Cardiac fibroblast (primary cell): ENCODE measurements around the gene CEP70.
"Not testable (repeated sequence)": the region's sequence is repeated elsewhere in the genome, so short reads cannot be mapped to it uniquely, and the experiment has no call there.

Source experiments
- DNase-seq, 2 donors: peaks; one replicate each; pipeline versions ENCODE4 v3.0.0 to v3.0.0-alpha.2; 2010; ENCODE audit warnings: low read depth in 2 of 2
- H3K4me3 ChIP-seq, 2 donors: replicated peaks in 1 of 2; 1 replicate in 1 of 2; 2 replicates in 1 of 2; pipeline ENCODE4 v1.5.1; 2011; ENCODE audit warnings: low read depth in 2 of 2, low read length in 2 of 2, mild to moderate bottlenecking in 2 of 2, moderate library complexity in 1 of 2
- CTCF ChIP-seq: IDR thresholded peaks from one replicate; pipeline ENCODE4 v1.5.1; 2011; ENCODE audit warnings: low read depth, mild to moderate bottlenecking, low read length, inconsistent platforms

The CEP70 gene

DNA sequence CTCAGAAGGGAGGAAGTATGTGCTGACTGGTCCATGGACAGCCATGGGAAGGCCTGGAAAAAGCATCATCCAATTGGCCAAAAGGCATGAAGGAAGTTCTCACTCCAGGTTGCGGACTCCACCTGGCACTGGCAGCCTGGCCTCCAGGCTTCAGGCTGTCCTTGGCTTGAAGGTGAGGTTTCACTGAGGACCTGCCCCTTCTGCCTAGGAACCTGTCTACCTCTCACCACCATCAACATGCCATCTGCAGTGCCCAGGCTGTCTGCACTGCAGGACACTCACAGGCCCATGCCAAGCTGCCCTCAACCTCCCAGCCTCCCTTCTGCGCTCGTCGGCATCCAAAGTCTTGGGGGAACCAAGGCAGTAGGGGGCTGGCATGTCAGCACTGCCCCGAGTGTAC is 51.1 kb downstream of the CEP70 start:
- no peak for TF ChIP-seq CTCF
- H3K4me3 ChIP-seq = no peak overlapping the region
- DNase-seq = no peak

DNA sequence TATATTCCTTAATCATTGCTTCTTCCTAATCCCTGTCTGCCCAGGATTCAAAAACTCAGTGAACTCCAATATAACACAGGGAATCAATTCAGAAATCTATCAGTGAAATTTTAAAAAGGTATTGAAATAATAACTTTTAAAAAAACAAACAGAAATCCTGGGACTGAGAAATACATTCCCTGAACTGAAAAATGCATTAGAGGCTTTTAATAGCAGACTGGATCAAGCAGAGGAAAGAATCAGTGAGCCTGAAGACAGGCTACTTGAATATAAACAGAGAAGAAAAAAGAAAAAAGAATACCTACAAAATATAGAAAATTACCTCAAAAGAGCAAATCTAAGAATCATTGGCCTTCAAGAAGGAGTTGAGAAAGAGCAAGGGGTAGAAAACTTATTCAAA is 54.7 kb downstream of the CEP70 start:
- no peak for TF ChIP-seq CTCF
- no peak overlapping the region for H3K4me3 ChIP-seq
- no peak for DNase-seq

DNA sequence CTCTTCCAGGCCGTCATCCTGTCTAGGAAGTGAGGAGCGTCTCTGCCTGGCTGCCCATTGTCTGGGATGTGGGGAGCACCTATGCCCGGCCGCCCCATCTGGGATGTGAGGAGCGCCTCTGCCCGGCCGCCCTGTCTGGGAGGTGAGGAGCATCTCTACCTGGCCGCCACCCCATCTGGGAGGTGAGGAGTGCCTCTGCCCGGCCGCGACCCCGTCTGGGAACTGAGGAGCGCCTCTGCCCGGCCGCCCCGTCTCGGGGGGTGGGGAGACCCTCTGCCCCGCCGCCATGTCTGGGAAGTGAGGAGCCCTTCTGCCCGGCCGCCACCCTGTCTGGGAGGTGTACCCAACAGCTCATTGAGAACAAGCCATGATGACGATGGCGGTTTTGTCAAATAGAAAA is 72.6 kb downstream of the CEP70 start:
- not testable (repeated sequence) for H3K4me3 ChIP-seq, DNase-seq

DNA sequence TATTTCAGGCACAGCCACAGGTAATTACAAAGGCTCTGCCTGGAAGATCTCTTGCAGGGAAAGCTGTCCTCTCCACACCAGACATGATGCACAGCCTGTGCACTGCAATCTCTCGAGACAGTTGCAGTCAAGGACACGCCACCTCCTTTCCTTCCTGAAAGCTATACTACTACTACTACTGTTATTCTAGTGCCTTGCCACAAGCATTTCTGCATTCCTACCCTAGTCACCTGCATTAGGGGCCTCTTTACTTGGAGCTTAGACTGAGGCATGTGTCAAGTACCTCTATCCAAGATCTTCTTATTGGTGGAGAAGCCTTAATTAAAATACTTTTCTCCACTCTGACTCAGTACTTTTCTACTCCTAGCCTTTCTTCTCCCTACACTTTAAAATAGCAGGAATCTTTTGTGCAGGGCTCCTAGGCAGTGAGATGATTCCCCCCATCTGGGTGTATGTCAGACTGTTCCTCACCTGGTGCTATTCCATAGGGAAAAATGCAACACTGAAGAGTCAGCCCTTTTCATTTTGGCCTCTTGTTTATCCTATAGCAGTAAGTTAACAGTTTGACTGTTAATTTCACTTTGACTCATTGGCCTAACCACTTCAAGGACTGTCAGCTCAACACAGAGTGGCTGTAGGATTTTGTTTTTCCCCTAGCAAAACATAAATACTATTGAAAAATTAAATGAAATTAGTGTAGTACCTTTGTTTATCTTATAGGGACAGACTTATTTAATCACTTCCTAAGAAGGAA is 80.8 kb downstream of the CEP70 start:
- no peak overlapping the region for H3K4me3 ChIP-seq
- no peak for TF ChIP-seq CTCF
- no peak for DNase-seq

GRCh38 chr3:138511945-138512344 is 82.1 kb downstream of the CEP70 start:
- TF ChIP-seq CTCF = no peak
- no peak for DNase-seq
- H3K4me3 ChIP-seq = no peak overlapping the region

DNA sequence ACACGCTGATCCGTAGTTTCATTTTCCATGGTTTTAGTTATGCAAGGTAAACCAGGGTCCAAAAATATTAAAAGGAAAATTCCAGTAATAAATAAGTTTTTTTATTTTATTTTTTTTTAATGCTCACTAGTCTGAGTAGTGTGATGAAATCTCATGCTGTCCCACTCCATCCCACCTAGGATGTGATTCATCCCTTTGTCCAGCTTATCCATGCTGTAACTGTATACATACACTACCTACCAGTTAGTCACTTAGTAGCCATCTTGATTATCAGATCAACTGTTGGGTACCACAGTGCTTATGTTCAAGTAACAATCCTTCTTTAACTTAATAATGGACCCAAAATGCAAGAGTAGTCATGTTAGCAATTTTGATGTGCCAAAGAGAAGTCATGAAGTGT is 84.5 kb downstream of the CEP70 start:
- TF ChIP-seq CTCF = no peak
- H3K4me3 ChIP-seq = no peak overlapping the region
- DNase-seq = peak in 1 of 2 donors; percentile 49

- no peak overlapping the region for H3K4me3 ChIP-seq
- no peak for DNase-seq
- no peak for TF ChIP-seq CTCF
Observed at GRCh38 chr3:138507524-138507923, 86.5 kb downstream of the CEP70 start.
